ENCODE results near the gene SEC14L1.

GRCh38 chr17:77143306-77143705 is 2.5 kb downstream of the SEC14L1 start:
- TF ChIP-seq POLR2A (IDR thresholded peaks at IDR 0.05; ENCODE audit: low read length) = no peak
- TF ChIP-seq GATA1 (IDR thresholded peaks at IDR 0.05; ENCODE audit: low read depth, low read length) = no peak

Data from erythroblast (primary cell).